GM23248 (cell line): ENCODE data around the gene SUN2. TPM values are rescaled to one million over a fixed set of nuclear protein-coding genes. Genes with fewer than 3 reads are reported as not detected.

Source experiments
- DNase-seq: peaks from one replicate; pipeline ENCODE4 v3.0.0-alpha.2; 2015
- H2AFZ ChIP-seq: fragments of 200-600 bp; sonication (generic); 2 replicates; pipeline ENCODE4 v1.6.1; 2016; ENCODE audit warnings: antibody characterized with exemption
- H3F3A ChIP-seq: fragments of 200-600 bp; sonication (generic); 2 replicates; pipeline ENCODE4 v1.6.1; 2016; ENCODE audit warnings: mild to moderate bottlenecking, antibody characterized with exemption, mixed run types; ENCODE audit not compliant: insufficient read depth
- H3K27ac ChIP-seq: fragments of 200-600 bp; sonication (generic); 2 replicates; pipeline ENCODE4 v1.5.1; 2016; ENCODE audit warnings: mild to moderate bottlenecking
- H3K27me3 ChIP-seq: fragments of 200-600 bp; sonication (generic); replicated peaks from 2 replicates; pipeline ENCODE4 v1.6.1; 2016; ENCODE audit warnings: mild to moderate bottlenecking; ENCODE audit not compliant: insufficient read depth
- H3K36me3 ChIP-seq: fragments of 200-600 bp; sonication (generic); 2 replicates; pipeline ENCODE4 v1.6.1; 2016; ENCODE audit warnings: low read depth, mild to moderate bottlenecking
- H3K4me1 ChIP-seq: fragments of 200-600 bp; sonication (generic); 2 replicates; pipeline ENCODE4 v1.6.1; 2016; ENCODE audit warnings: mild to moderate bottlenecking; ENCODE audit not compliant: insufficient read depth
- H3K4me2 ChIP-seq: fragments of 200-600 bp; sonication (generic); one replicate; pipeline ENCODE4 v1.6.1; 2016; ENCODE audit warnings: mild to moderate bottlenecking; ENCODE audit not compliant: unreplicated experiment
- H3K4me3 ChIP-seq: fragments of 200-600 bp; sonication (generic); 2 replicates; pipeline ENCODE4 v1.5.1; 2016; ENCODE audit warnings: mild to moderate bottlenecking
- H3K79me2 ChIP-seq: fragments of 200-600 bp; sonication (generic); 2 replicates; pipeline ENCODE4 v1.6.1; 2016; ENCODE audit warnings: mild to moderate bottlenecking; ENCODE audit not compliant: insufficient read depth
- H3K9ac ChIP-seq: fragments of 200-600 bp; sonication (generic); 2 replicates; pipeline ENCODE4 v1.6.1; 2016; ENCODE audit warnings: mild to moderate bottlenecking
- H3K9me2 ChIP-seq: fragments of 200-600 bp; sonication (generic); 2 replicates; pipeline ENCODE4 v1.6.1; 2016; ENCODE audit warnings: mixed run types, mild to moderate bottlenecking, moderate library complexity; ENCODE audit not compliant: insufficient read depth
- H3K9me3 ChIP-seq: fragments of 200-600 bp; sonication (generic); one replicate; pipeline ENCODE4 v1.6.1; 2017; ENCODE audit warnings: low read depth
- H4K20me1 ChIP-seq: fragments of 200-600 bp; sonication (generic); 2 replicates; pipeline ENCODE4 v1.6.0; 2016; ENCODE audit not compliant: insufficient read depth
- EZH2 ChIP-seq: fragments of 200-600 bp; sonication (generic); IDR thresholded peaks from 2 replicates; pipeline ENCODE4 v1.6.1; 2018; ENCODE audit warnings: antibody characterized with exemption, mild to moderate bottlenecking; ENCODE audit not compliant: insufficient read depth, poor library complexity, severe bottlenecking
- EZH2phosphoT487 ChIP-seq: fragments of 200-600 bp; sonication (generic); IDR thresholded peaks from 2 replicates; pipeline ENCODE4 v1.6.1; 2018; ENCODE audit warnings: antibody characterized with exemption, moderate library complexity, mild to moderate bottlenecking, low read depth; ENCODE audit not compliant: insufficient read depth
- WGBS, 2 experiments: methylation state at CpG; one replicate each; pipeline ENCODE4 v1.1.6; 2015 to 2017; ENCODE audit warnings: low lambda C conversion rate in 2 of 2, low coverage in 1 of 2; ENCODE audit errors: missing lambda C conversion rate in 2 of 2; 5-methylcytosine and 5-hydroxymethylcytosine counted together
- in situ Hi-C: fragments of 300-500 bp; cut with MboI; formaldehyde crosslinking; loops from 2 replicates; pipeline ENCODE4 v1.15.0; 2020
- polyA plus RNA-seq: library from polyadenylated mRNA; unstranded; fragments of >200 nt; fragmentation: Nextera tagmentation; extraction: Ambion mirVana; gene quantifications from 2 replicates; pipeline ENCODE4 v1.2.1, GENCODE V29; 2016
- total RNA-seq: library from RNA; depleted of rRNA; stranded (reverse); fragments of >200 nt; shearing (Covaris generic); gene quantifications from 2 replicates; pipeline ENCODE4 v1.2.3, GENCODE V29; 2014

Gene SUN2
- total and polyA plus RNA-seq, 2 experiments from 2014 or later = 47.9 to 146 TPM

DNA sequence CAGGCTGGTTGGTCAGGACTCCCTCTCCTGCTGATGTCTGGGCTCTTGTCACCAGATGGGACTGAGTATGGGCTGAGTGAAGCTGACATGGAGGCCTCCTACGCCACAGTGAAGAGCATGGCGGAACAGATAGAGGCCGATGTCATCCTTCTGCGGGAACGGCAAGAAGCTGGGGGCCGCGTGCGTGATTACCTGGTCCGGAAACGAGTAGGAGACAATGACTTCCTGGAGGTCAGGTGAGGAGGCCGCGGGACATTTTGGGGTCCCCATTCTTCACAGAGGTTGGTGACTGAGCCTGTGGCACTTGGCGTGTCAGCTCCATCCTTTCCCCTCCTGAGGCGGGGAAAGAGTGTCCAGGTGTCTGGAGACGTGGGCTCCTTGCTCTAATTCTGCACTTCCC is 39.9 kb downstream of the SUN2 start:
- no peak overlapping the region for H3K27ac ChIP-seq
- H3K9ac ChIP-seq = no peak overlapping the region
- peaks cover 13% of the 10 kb centered on the region for H3K4me1 ChIP-seq
- H3F3A ChIP-seq = peaks cover 24% of the 10 kb centered on the region
- 92 to 94% methylated on average over 14 to 15 of the region's 15 CpGs for WGBS, 2 experiments
- no peak for DNase-seq
- peaks cover 83% of the 10 kb centered on the region for H3K79me2 ChIP-seq
- in situ Hi-C loops = no loop called here
- 0 out of 2 replicates have a peak, but pooled peaks cover 4% of the 10 kb centered on the region for H4K20me1 ChIP-seq
- H3K36me3 ChIP-seq = no peaks in the 10 kb centered on the region
- no peaks in the 10 kb centered on the region for H3K9me2 ChIP-seq
- H3K27me3 ChIP-seq = no peaks in the 10 kb centered on the region
- H3K9me3 ChIP-seq = no peaks in the 10 kb centered on the region
- no peak overlapping the region for H2AFZ ChIP-seq
- no peak for TF ChIP-seq EZH2phosphoT487
- no peak overlapping the region for H3K4me3 ChIP-seq
- H3K4me2 ChIP-seq = no peak overlapping the region

DNA sequence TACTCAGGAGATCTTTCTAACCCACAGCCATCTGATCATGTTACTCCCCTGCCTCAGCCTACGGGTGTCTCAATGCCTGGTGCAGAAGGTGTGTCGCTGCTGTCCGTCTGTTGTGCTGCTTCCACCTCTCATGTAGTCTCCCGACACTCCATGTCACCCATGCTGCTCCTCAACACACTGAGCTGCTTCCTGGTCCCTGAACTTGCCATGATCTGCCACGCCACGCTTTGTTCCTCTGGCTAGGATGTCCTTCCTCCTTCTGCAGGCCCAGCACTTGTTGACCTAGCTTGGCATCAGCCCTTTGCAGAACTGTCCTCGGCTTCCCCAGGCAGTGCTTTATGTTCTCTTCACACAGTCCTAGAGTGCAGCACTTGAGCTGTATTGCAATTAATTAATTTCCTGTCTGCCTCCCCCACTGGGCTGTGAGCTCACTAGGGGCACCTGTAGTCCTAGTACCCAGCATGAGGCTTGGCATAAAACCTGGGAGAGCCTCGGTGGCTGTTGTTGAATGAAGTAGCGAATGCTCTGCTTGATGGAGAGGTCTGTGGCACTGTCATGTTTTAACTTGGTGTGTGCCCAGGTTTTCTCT is 40.5 kb downstream of the SUN2 start:
- H3K4me1 ChIP-seq = peaks cover 13% of the 10 kb centered on the region
- no peaks in the 10 kb centered on the region for H3K9me3 ChIP-seq
- H3F3A ChIP-seq = peaks cover 24% of the 10 kb centered on the region
- in situ Hi-C loops = no loop called here
- TF ChIP-seq EZH2phosphoT487 (no peak), EZH2 (no peak)
- H3K9me2 ChIP-seq = no peaks in the 10 kb centered on the region
- no peaks in the 10 kb centered on the region for H3K36me3 ChIP-seq
- H3K9ac ChIP-seq = no peak overlapping the region
- 96 to 97% methylated on average over 9 of the region's 9 CpGs for WGBS, 2 experiments
- no peak overlapping the region for H3K27ac ChIP-seq
- H3K79me2 ChIP-seq = peaks cover 83% of the 10 kb centered on the region
- DNase-seq = no peak
- no peak overlapping the region for H3K4me3 ChIP-seq
- no peak overlapping the region for H3K4me2 ChIP-seq
- no peaks in the 10 kb centered on the region for H3K27me3 ChIP-seq
- H4K20me1 ChIP-seq = 0 out of 2 replicates have a peak, but pooled peaks cover 4% of the 10 kb centered on the region
- no peak overlapping the region for H2AFZ ChIP-seq

GRCh38 chr22:38713921-38714320 is 41.9 kb downstream of the SUN2 start:
- in situ Hi-C loops = no loop called here
- Histone ChIP-seq H3K9ac (no peak overlapping the region), H4K20me1 (peaks cover 10% of the 10 kb centered on the region; the same call in 1 of the 2 replicates), H3F3A (peaks cover 18% of the 10 kb centered on the region), H3K4me1 (peaks cover 10% of the 10 kb centered on the region), H3K27me3 (no peaks in the 10 kb centered on the region), H3K36me3 (no peaks in the 10 kb centered on the region), H3K9me2 (no peaks in the 10 kb centered on the region), H3K9me3 (no peaks in the 10 kb centered on the region), H3K27ac (no peak overlapping the region), H3K4me3 (no peak overlapping the region), H3K4me2 (no peak overlapping the region), H3K79me2 (peaks cover 85% of the 10 kb centered on the region), H2AFZ (no peak overlapping the region)
- 86 to 93% methylated on average over 7 to 8 of the region's 8 CpGs for WGBS, 2 experiments
- DNase-seq = no peak
- no peak for TF ChIP-seq EZH2
- TF ChIP-seq EZH2phosphoT487 = no peak

- H3K9me2 ChIP-seq = no peaks in the 10 kb centered on the region
- in situ Hi-C loops = no loop called here
- WGBS, 2 experiments = 84 to 88% methylated on average over 11 of the region's 11 CpGs
Observed at GRCh38 chr22:38712486-38713207, 43.2 kb downstream of the SUN2 start.

More at GRCh38 chr22:38712486-38713207, 43.2 kb downstream of the SUN2 start:
- H3K4me1 ChIP-seq = peaks cover 6% of the 10 kb centered on the region
- DNase-seq = no peak
- H3F3A ChIP-seq = peaks cover 12% of the 10 kb centered on the region
- no peak overlapping the region for H3K27ac ChIP-seq
- TF ChIP-seq EZH2phosphoT487 (no peak), EZH2 (no peak)
- no peaks in the 10 kb centered on the region for H3K9me3 ChIP-seq
- H3K9ac ChIP-seq = no peak overlapping the region
- peaks cover 16% of the 10 kb centered on the region; the same call in 1 of the 2 replicates for H4K20me1 ChIP-seq
- H3K79me2 ChIP-seq = peaks cover 98% of the 10 kb centered on the region
- no peak overlapping the region for H3K4me3 ChIP-seq
- no peaks in the 10 kb centered on the region for H3K27me3 ChIP-seq
- H2AFZ ChIP-seq = no peak overlapping the region
- H3K36me3 ChIP-seq = no peaks in the 10 kb centered on the region
- H3K4me2 ChIP-seq = no peak overlapping the region
